K562 (cell line): ENCODE results near the gene HNRNPLL. TPM values are rescaled to one million over a fixed set of nuclear protein-coding genes. Genes with fewer than 3 reads are reported as not detected.

Source experiments
- FOSL1 ChIP-seq: fragments of 200-800 bp; sonication (Bioruptor generic); conservative IDR thresholded peaks from 2 replicates; pipeline ENCODE4 v1.6.1; 2016; ENCODE audit warnings: missing genetic modification characterization, missing compliant biosample characterization
- FOXM1 ChIP-seq, 2 experiments: fragments of 450-650 bp in 1 of 2; sonication (generic) in 1 of 2; formaldehyde crosslinking in 1 of 2; IDR thresholded peaks; 2 replicates each; pipeline versions ENCODE4 v1.6.1 to v1.9.0; 2017 to 2022; ENCODE audit warnings: low read depth in 2 of 2, mild to moderate bottlenecking in 2 of 2, missing genetic modification reagents in 1 of 2, moderate library complexity in 1 of 2
- KAT7 ChIP-seq: sonication (generic); formaldehyde crosslinking; IDR thresholded peaks from 2 replicates; pipeline ENCODE4 v1.8.0; 2022; ENCODE audit warnings: missing genetic modification reagents, mild to moderate bottlenecking, borderline replicate concordance
- NFE2 ChIP-seq: IDR thresholded peaks from 2 replicates; pipeline ENCODE4 v1.6.1; 2014; ENCODE audit warnings: antibody characterized with exemption, low read depth
- POLR3G ChIP-seq: IDR thresholded peaks from 2 replicates; pipeline ENCODE4 v1.6.1; 2011; ENCODE audit not compliant: insufficient read length, insufficient replicate concordance; ENCODE audit errors: extremely low read depth
- RBM15 ChIP-seq: fragments of 200-400 bp; formaldehyde crosslinking; IDR thresholded peaks from 2 replicates; pipeline ENCODE4 v1.6.1; 2018; ENCODE audit warnings: mild to moderate bottlenecking, low read length, moderate library complexity; ENCODE audit not compliant: insufficient read depth
- TAF9B ChIP-seq: fragments of 450-650 bp; IDR thresholded peaks from 2 replicates; pipeline ENCODE4 v1.6.1; 2018; ENCODE audit warnings: mild to moderate bottlenecking; ENCODE audit not compliant: partially characterized antibody
- ZBTB1 ChIP-seq: sonication (generic); formaldehyde crosslinking; IDR thresholded peaks from 2 replicates; pipeline ENCODE4 v1.8.1; 2023; ENCODE audit warnings: missing genetic modification reagents, low read depth, mild to moderate bottlenecking, borderline replicate concordance
- ZNF175 ChIP-seq: fragments of 200-800 bp; sonication (Bioruptor generic); IDR thresholded peaks from 2 replicates; pipeline ENCODE4 v1.6.1; 2016; ENCODE audit warnings: low read depth, mild to moderate bottlenecking, missing genetic modification characterization, missing compliant biosample characterization
- ZNF23 ChIP-seq: fragments of 250-450 bp; sonication (Bioruptor Pico); IDR thresholded peaks from 2 replicates; pipeline ENCODE4 v1.4.0; 2020; ENCODE audit warnings: mild to moderate bottlenecking
- ZNF274 ChIP-seq: IDR thresholded peaks from 2 replicates; pipeline ENCODE4 v1.6.1; 2011; ENCODE audit warnings: low read depth, mild to moderate bottlenecking, low read length, moderate library complexity, borderline replicate concordance
- polyA plus RNA-seq, 8 experiments: library from polyadenylated mRNA; depleted of rRNA in 4 of 8; stranded (reverse) in 5 of 8; unstranded in 3 of 8; fragments of >200 nt; fragmentation: Nextera tagmentation in 2 of 8; fragmentation: Illumina TruSeq in 1 of 8; extraction: Ambion mirVana in 2 of 8; extraction: Trizol in 1 of 8; gene quantifications; 2 replicates each; pipeline versions ENCODE4 v1.2.1 to v1.2.3, GENCODE V29; 2011 to 2014; ENCODE audit warnings: inconsistent platforms in 1 of 8, missing spikeins in 1 of 8
- total RNA-seq, 7 experiments: library from RNA; depleted of rRNA in 6 of 7; stranded (reverse); fragments of >200 nt in 6 of 7; fragmentation: Illumina TruSeq in 2 of 7; extraction: Trizol in 2 of 7; gene quantifications; 2 replicates each; pipeline versions ENCODE4 v1.2.1 to v1.2.3, GENCODE V29; 2011 to 2021; ENCODE audit warnings: low replicate concordance in 1 of 7
- TF ChIP-seq, protein P1 (sequence below), 2 experiments: fragments of 450-650 bp; IDR thresholded peaks; 2 replicates each; pipeline ENCODE4 v1.6.1; 2016; ENCODE audit warnings: mild to moderate bottlenecking in 2 of 2, borderline replicate concordance in 1 of 2, low read depth in 1 of 2, moderate library complexity in 1 of 2
- TF ChIP-seq, protein P2 (sequence below): fragments of 150-350 bp; IDR thresholded peaks from 2 replicates; pipeline ENCODE4 v1.6.1; 2014; ENCODE audit warnings: low read depth, mild to moderate bottlenecking, low read length, borderline replicate concordance
- TF ChIP-seq, protein P3 (sequence below): fragments of 450-650 bp; IDR thresholded peaks from 2 replicates; pipeline ENCODE4 v1.6.1; 2018; ENCODE audit warnings: mild to moderate bottlenecking, low read depth; ENCODE audit not compliant: partially characterized antibody

HNRNPLL gene
- total and polyA plus RNA-seq, 9 of the 15 experiments (the other 6 are each of a cell fraction or from before 2014, with no cell fraction given) = 19.8 to 135 (median 57.8) TPM

DNA sequence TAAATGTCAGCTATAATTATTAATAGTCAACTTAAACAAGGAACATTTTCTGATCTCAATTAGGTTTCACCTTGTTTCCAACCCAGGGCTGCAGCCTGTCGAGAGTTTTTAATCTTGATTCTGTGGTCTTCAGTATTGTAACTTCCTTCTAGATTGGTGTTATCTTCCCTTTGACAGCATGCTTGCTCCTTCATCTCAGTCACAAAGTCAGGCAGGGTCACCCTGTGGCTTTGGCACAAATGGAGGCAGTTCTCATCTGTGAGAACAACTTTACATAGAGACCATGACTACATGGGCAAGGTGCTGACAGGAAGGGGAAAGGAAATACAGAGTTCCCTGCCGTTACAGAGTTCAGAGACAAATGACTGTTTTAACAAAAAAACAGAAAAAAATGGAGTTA is 50.5 kb downstream of the HNRNPLL start (continued):
- TF ChIP-seq ZNF274 (no peak), FOXM1 (IDR thresholded peaks at IDR 0.05; ENCODE audit: low read depth) (peak; percentile 67; the same call in 1 of the 2 replicates), FOXM1 (CRISPR knock-in tag; IDR thresholded peaks at IDR 0.05; ENCODE audit: low read depth) (no peak), KAT7 (CRISPR knock-in tag) (no peak), ZBTB1 (no peak), POLR3G (no peak), TAF9B (no peak), ZNF175 (peak; percentile 48; the same call in 1 of the 2 replicates), ZNF23 (no peak), FOSL1 (tag) (peak; percentile 65), NFE2 (peak; percentile 33; the same call in 1 of the 2 replicates), RBM15 (no peak)
- TF ChIP-seq, protein P1, sequence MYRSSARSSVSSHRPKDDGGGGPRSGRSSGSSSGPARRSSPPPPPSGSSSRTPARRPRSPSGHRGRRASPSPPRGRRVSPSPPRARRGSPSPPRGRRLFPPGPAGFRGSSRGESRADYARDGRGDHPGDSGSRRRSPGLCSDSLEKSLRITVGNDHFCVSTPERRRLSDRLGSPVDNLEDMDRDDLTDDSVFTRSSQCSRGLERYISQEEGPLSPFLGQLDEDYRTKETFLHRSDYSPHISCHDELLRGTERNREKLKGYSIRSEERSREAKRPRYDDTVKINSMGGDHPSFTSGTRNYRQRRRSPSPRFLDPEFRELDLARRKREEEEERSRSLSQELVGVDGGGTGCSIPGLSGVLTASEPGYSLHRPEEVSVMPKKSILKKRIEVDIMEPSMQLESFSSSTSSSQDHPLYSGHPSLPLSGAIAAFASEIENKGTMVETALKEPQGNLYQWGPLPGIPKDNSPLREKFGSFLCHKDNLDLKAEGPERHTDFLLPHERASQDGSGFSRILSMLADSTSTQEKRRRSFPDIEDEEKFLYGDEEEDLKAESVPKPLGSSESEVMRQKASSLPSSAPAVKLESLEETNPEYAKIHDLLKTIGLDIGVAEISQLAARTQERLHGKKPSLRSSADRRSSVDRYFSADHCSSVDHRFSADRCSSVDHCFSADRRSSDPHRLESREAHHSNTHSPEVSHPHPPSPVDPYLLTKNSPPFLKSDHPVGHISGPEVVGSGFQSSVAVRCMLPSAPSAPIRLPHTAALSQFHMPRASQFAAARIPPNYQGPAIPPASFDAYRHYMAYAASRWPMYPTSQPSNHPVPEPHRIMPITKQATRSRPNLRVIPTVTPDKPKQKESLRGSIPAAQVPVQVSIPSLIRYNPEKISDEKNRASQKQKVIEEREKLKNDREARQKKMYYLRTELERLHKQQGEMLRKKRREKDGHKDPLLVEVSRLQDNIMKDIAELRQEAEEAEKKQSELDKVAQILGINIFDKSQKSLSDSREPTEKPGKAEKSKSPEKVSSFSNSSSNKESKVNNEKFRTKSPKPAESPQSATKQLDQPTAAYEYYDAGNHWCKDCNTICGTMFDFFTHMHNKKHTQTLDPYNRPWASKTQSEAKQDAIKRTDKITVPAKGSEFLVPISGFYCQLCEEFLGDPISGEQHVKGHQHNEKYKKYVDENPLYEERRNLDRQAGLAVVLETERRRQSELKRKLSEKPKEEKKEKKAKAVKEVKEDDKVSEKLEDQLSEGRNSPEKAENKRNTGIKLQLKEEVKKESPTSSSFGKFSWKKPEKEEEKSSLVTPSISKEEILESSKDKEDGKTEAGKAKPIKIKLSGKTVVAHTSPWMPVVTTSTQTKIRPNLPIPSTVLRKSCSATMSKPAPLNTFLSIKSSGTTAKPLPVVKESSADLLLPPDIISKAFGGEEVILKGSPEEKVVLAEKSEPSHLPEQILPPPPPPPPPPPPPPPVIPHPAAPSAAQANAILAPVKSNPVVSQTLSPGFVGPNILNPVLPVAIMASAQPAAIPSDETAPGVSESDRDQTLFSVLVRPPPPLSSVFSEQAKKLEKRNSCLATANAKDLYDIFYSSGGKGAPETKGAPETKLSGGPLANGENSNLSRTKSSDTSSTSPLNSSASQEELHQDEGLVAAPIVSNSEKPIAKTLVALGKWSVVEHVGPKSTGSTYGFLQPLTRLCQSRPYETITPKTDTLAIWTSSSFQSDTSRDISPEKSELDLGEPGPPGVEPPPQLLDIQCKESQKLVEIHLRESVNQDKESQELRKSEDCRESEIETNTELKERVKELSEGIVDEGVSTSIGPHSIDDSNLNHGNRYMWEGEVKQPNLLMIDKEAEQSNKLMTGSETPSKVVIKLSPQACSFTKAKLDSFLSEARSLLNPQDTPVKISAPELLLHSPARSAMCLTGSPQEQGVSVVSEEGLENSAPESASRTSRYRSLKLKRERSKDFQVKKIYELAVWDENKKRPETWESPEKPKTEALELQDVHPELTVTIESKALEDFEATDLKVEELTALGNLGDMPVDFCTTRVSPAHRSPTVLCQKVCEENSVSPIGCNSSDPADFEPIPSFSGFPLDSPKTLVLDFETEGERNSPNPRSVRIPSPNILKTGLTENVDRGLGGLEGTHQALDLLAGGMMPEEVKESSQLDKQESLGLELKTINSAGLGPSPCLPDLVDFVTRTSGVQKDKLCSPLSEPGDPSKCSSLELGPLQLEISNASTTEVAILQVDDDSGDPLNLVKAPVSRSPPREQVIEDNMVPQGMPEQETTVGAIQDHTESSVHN (IDR thresholded peaks at IDR 0.05; ENCODE audit: borderline replicate concordance in 1 of 2, low read depth in 1 of 2) = no peak
- TF ChIP-seq, protein P2, sequence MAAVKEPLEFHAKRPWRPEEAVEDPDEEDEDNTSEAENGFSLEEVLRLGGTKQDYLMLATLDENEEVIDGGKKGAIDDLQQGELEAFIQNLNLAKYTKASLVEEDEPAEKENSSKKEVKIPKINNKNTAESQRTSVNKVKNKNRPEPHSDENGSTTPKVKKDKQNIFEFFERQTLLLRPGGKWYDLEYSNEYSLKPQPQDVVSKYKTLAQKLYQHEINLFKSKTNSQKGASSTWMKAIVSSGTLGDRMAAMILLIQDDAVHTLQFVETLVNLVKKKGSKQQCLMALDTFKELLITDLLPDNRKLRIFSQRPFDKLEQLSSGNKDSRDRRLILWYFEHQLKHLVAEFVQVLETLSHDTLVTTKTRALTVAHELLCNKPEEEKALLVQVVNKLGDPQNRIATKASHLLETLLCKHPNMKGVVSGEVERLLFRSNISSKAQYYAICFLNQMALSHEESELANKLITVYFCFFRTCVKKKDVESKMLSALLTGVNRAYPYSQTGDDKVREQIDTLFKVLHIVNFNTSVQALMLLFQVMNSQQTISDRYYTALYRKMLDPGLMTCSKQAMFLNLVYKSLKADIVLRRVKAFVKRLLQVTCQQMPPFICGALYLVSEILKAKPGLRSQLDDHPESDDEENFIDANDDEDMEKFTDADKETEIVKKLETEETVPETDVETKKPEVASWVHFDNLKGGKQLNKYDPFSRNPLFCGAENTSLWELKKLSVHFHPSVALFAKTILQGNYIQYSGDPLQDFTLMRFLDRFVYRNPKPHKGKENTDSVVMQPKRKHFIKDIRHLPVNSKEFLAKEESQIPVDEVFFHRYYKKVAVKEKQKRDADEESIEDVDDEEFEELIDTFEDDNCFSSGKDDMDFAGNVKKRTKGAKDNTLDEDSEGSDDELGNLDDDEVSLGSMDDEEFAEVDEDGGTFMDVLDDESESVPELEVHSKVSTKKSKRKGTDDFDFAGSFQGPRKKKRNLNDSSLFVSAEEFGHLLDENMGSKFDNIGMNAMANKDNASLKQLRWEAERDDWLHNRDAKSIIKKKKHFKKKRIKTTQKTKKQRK = no peak
- TF ChIP-seq, protein P3, sequence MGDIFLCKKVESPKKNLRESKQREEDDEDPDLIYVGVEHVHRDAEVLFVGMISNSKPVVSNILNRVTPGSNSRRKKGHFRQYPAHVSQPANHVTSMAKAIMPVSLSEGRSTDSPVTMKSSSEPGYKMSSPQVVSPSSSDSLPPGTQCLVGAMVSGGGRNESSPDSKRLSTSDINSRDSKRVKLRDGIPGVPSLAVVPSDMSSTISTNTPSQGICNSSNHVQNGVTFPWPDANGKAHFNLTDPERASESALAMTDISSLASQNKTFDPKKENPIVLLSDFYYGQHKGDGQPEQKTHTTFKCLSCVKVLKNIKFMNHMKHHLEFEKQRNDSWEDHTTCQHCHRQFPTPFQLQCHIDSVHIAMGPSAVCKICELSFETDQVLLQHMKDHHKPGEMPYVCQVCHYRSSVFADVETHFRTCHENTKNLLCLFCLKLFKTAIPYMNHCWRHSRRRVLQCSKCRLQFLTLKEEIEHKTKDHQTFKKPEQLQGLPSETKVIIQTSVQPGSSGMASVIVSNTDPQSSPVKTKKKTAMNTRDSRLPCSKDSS = no peak
